ENCODE data around the gene C3.

DNA sequence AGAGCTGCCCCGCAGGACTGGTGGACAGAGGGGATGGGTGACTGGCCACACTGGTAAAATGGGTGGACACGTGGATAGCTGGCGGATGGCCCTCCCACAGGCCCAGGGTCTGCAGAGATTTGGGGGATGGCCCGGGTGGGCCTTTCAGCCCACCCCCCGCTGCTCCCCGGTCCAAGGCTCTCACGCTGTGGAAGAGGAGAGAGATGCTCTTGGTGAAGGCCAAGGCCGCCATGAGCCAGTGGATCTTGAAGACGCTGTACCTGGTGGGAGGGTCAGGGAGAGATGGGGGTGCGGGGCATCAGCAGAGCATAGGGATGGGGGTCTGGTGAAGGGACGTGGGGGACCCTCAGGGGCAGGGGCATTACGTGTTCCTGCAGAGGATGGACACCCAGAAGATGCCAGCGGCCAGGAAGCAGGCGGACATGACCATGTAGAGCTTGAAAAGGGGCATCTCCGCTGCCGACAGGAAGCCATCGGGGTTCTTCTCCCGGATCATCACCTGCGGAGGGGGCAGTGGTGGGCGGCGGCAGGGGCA lies 12.4 kb upstream of the C3 start:
- TF ChIP-seq GATA2 (IDR thresholded peaks at IDR 0.05; ENCODE audit: low read depth, low read length) (no peak), GATA3 (IDR thresholded peaks at IDR 0.05; ENCODE audit: low read depth, low read length) (no peak)

All from SH-SY5Y (cell line).